RCC 7860 (cell line): ENCODE results near the gene BBIP1.
"Not testable (repeated sequence)": the region's sequence is repeated elsewhere in the genome, so short reads cannot be mapped to it uniquely, and the experiment has no call there.

Source experiments
- DNase-seq: peaks from one replicate; pipeline ENCODE4 v3.0.0-alpha.2; 2015; ENCODE audit warnings: low spot score
- FAIRE-seq: peaks from 2 replicates; lab custom pipeline; 2012; peaks lifted over from hg19 to GRCh38; lab: Jason Lieb, UNC

BBIP1 gene

GRCh38 chr10:110923856-110924493 is 5.0 kb upstream of the BBIP1 start:
- FAIRE-seq, result peak; percentile 96
- DNase-seq, result peak; percentile 78

DNA sequence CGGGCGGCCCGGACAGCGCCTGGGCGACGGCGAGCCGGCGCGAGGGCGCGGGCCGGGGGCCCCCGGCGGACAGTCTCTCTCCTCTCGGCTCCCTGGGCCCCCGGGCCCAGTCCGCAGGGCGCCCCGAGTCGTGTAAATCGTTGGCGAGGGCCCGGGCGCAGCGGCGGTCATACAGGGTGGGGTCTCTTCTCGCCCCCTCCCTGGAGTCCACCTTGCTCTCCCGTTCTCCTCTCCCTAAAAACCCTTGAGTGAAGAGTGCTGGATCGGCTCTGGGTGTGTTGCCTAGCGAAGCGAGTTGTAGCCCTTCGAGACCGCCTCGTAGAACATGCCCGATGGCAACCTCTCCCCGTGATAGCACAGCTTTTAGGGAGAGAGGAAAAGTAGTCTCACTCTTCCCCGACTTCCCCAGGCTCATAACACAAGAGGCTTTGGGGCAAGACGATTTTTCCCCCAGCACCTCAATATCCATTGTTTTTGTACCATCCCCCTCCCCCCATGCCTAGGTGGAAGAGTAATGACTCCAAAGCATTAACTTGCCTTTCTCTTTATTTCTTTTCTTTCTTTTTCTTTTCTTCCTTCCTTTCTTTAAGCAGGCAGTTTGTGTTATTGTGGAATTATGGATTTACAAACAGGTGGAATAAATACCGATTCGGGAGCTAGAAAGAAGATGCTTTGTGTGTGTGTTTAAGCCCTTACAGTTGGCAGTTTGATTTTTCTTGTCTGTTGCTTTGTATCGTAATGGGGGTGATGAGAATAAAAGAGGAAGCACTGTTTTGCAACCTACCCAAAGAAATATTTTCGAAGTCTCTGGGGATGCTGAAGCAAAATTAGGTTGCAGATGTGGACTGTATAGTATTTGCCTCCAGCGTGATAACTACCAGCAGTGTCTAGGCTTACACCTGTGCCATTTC is 1.2 kb upstream of the BBIP1 start:
- no peak for DNase-seq
- no peak for FAIRE-seq

DNA sequence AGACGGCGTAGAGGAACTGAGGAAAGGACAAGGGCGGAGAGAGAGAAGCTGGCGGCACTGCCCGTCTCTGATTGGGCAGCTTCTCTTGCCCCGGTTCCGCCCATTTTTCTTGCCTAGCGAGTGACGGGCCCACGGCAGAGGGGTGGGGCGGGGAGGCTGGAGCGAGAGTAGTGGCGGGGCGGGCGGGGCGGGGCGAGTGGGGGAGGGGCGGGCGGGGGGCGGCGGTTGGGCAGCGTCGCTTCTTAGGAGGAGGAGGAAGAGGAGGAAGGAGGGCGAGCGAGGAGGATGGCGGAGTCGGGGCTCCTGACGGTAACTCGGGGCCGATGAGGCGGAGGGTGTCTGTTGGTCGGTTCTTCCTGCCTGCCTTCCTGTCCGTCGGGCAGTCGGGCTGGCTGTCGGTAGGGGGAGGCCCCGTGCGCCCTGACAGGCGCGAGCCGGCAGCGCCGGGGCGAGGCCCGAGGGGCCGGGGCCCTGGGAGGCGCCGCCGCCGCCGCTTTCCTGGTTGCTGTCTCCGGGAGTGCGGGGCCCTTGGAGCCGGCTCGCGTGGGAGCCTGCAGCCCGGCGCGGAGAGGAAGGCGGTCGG is 460 bp upstream of the BBIP1 start, which contains the start of gene SHOC2:
Gene SHOC2, plus strand, starts transcription at position 256 of the 583 bp plus-strand sequence. CDS start 44,755 bp downstream, outside the sequence.
- FAIRE-seq, result no peak
- DNase-seq, result no peak

DNA sequence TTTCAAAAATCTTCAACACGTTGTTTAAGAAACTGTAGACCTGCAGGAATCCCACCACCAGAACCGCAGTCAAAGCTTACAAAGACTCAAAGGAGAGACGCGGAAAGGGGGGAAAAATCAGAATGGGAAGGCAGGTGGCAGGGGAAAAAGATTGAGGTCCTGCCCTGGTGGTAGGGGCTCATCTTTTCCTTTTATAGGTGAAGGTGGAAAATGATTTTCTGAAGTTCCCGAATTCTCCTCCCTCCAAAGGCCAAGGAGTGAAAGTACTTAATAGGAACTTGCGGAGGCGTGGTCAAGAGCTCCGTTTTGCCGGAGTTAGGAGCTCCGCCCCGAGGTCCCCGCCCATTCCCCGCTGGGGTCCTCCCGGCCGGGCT is 724 bp downstream of the BBIP1 start:
- DNase-seq, result peak; percentile 88
- peak; percentile 87 for FAIRE-seq

DNA sequence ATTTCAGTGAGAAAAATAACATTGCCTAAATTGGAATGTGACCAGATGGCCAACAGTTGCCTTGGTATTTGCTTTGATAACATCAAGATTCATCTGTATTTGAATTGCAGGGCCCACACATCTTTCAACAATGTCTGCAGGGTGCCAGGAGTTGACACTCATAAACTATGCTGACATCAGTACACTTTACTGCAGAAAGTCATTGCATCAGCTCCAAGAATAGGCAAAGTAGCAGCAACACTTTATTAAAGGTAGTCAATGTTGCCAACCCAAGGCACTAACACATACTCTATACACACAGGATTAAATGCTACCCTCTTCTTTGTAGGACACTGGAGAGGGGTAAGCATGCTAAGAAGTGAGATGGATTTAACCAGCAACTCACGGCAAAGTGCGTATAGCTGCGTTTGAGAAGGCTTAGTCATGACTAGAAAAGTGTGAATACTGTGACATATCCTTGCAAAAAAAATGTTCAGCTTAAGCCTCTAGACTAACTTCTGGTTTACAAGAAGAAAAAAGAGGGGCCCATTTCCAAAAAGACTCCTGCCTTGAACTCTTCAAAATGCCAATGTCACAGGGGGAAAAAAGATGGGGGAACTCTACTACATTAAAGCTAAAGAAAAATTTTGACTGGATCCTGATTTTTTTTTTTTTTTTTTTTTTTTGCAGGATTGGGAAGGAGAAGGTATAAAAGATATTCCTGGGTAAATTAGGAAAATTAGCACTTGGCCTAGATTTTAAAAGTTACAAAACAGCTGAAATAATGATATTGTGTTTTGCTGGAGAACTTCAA is 2.2 kb downstream of the BBIP1 start:
- no peak for FAIRE-seq
- peak; percentile 47 for DNase-seq

DNA sequence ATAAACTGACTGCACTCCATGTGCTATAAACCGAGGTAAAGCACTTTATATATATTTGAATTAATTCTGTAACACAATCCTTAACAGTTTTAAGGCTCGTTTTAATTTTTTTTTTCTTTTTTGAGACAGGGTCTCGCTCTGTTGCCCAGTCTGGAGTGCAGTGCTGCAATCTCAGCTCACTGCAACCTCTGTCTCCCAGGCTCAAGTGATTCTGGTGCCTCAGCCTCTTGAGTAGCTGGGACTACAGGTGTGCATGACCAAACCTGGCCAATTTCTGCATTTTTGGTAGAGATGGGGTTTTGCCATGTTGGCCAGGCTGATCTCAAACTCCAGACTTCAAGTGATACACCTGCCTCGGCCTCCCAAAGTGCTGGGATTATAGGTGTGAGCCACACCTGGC is 3.4 kb downstream of the BBIP1 start:
- DNase-seq, FAIRE-seq: not testable (repeated sequence)

DNA sequence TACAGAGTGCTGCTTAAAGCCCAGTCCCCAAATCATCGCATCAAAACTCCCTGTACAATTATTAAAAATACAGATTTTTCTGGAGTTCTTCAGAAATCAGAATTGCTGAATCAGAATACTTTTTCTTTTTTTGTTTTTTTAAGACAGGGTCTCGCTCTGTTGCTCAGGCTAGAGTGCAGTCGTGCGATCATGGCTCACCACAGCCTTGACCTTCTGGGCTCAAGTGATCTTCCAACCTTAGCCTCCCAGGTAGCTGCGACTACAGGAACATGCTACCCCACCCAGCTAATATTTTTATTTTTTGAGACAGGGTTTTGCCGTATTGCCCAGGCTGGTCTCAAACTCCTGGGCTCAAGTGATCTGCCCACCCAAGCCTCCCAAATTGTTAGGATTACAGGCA is 3.9 kb downstream of the BBIP1 start:
- FAIRE-seq, result peak; percentile 93
- DNase-seq, result peak; percentile 46

- DNase-seq (no peak), FAIRE-seq (no peak)
Observed at GRCh38 chr10:110914431-110914830, 4.5 kb downstream of the BBIP1 start.

GRCh38 chr10:110912374-110912773 is 6.6 kb downstream of the BBIP1 start:
- FAIRE-seq (peak; percentile 40), DNase-seq (no peak)

- FAIRE-seq (no peak), DNase-seq (no peak)
Observed at GRCh38 chr10:110910138-110910537, 8.8 kb downstream of the BBIP1 start.

- DNase-seq (no peak), FAIRE-seq (no peak)
Observed at GRCh38 chr10:110903280-110904278, 15.4 kb downstream of the BBIP1 start.

- no peak for FAIRE-seq
- DNase-seq, result no peak
Observed at GRCh38 chr10:110901954-110902819, 16.8 kb downstream of the BBIP1 start.

- DNase-seq (no peak), FAIRE-seq (no peak)
Observed at GRCh38 chr10:110900983-110901382, 18.0 kb downstream of the BBIP1 start.

DNA sequence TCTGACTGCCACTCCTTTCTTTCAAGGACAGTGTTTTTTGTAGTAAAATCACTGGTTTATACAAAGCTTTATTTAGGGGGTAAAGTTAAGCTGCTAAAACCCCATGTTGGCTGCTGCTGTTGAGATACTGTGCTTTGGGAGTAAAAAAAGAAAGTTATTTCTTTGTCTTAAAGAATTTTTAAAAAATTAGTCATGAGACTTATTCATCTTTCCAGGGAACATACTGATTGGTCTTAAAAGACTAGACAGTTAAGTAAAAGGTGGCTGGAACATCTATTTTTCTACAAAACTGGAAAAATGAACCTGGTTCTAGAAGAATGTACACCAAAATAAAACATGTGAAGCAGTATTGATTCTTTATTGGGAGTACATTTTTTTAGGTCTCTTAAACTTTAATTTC is 20.6 kb downstream of the BBIP1 start:
- no peak for DNase-seq
- no peak for FAIRE-seq

DNA sequence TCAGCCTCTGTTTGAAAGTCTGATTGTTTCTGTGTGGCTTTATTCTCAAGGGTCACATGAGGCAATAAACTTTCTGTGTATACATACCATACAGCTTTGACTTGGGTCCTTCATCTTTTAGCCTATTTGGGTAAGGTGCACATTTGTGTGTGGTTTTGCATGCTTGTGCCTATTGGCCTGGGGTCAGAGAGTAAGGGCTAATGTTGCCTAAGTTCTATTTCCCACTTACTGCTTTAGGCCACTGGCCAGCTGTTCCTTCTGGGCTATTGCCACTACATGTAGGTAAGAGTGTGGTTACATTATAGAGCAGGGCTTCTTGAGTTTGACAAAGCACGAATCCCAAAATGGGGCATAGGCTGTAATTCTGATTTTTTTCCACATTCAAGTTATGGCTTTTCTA is 21.8 kb downstream of the BBIP1 start:
- no peak for DNase-seq
- no peak for FAIRE-seq

DNA sequence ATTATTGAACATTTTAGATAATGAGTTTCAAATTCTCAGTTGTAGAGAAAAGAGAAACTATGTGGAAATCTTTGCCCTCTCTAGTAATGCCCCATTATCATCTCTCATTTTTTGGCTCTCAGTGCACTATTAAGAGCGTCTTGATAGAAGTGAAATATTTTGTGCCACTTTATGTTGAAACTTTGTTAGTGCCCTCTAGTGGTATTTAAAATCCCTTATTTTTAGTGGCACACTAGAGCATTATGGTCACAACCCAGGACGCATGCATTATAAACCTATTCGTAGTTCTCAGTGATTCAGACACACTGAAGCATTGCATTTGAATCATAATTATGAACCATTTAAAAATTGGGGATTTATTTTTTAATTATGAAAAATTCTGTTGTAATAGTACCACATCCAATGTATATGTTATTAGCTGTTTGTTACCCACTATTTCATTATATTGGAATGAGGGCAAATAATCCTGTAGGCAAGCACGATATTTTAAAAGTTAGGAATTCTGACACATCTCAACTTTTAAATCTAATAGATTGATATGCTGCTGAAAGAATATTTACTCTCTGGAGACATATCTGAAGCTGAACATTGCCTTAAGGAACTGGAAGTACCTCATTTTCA is 25.3 kb downstream of the BBIP1 start:
- FAIRE-seq, result peak; percentile 81
- peak; percentile 40 for DNase-seq

DNA sequence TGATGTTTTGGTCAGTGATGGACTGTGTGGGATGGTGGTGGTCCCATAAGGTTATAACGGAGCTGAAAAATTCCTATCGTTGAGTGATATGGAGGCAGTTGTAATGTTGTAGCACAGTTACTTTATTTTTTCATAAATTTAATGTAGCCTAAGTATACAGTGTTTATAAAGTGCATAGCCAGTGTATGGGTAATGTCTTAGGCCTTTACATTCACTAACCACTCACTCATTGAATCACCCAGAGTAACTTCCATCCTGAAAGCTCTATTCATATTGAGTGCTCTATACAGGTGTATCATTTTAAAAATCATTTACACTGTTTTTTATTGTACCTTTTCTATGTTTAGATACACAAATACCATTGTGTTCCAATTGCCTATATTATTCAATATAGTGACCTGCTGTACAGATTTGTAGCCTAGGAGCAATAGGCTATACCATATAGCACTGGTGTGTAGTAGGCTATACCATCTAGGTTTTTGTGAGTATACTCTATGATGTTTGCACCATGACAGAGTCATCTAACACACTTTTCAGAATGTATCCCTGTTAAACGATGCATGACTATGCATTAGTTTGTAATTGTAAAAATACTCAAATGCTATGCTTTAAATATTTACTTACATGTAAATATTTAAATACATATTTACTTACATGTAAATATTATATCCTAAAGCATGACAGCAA is 26.2 kb downstream of the BBIP1 start:
- DNase-seq, result no peak
- peak; percentile 5 for FAIRE-seq

GRCh38 chr10:110887560-110887959 is 31.4 kb downstream of the BBIP1 start:
- FAIRE-seq (no peak), DNase-seq (no peak)
